ENCODE measurements around the gene TAS1R1.

Gene TAS1R1

GRCh38 chr1:6624710-6625583 is 69.8 kb downstream of the TAS1R1 start, which contains the start of gene THAP3:
TSS of gene THAP3 (plus strand) at chr1:6624868. CDS start at chr1:6625219, 351 bp downstream.
- DNase-seq (ENCODE audit: low spot score), result peak; percentile 97
- TF ChIP-seq CTCF (IDR thresholded peaks at IDR 0.05; ENCODE audit: extremely low read depth, missing control alignments), result no peak

DNA sequence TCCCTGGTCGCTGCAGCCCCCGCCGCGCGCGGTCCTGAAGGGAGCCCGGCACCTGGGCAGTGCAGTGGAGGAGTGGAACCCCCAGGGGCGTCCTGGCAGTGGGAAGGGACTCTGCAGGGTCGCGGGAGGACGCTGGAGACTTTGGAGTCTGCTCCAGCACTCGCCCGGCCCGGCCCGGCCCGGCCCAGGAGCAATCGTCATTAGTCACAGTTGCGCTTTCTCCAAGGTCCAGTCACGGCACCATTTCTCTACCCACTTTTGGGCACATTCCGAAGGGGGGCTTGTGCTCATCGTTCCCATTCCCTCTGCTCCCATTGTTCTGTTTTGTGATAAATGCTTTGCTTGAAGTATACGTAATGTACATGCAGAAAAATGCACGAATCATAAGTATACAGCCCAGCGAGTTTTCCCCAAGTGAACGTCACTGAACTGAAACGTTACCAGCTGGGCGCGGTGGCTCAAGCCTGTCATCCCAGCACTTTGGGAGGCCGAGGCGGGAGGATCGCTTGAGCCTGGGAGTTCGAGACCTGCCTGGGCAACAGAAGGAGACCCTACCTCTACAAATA is 70.6 kb downstream of the TAS1R1 start:
- TF ChIP-seq CTCF (IDR thresholded peaks at IDR 0.05; ENCODE audit: extremely low read depth, missing control alignments), result no peak
- peak; percentile 41 for DNase-seq (ENCODE audit: low spot score)

DNA sequence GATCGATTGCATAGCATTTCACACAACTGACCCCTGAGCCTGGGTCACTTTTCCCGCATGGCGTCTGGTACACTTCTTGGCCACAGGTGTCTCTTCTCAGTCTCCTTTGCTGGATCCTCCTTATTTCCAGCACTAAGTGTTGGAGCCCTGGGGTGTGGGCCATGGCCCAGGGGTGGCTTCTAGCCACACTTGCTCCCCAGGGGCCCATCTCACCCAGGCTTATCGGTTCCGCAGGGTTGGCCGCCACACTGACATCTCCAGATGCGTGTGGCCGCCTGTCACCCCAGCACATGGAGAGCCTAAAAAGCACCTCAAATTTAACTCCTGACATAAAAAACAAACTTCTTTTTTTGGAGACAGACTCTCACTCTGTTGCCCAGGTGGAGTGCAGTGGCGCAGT is 71.9 kb downstream of the TAS1R1 start:
- no peak for DNase-seq (ENCODE audit: low spot score)
- TF ChIP-seq CTCF (IDR thresholded peaks at IDR 0.05; ENCODE audit: extremely low read depth, missing control alignments), result no peak

- TF ChIP-seq CTCF (IDR thresholded peaks at IDR 0.05; ENCODE audit: extremely low read depth, missing control alignments), result no peak
- no peak for DNase-seq (ENCODE audit: low spot score)
Measured at GRCh38 chr1:6627841-6628545, 72.9 kb downstream of the TAS1R1 start.

DNA sequence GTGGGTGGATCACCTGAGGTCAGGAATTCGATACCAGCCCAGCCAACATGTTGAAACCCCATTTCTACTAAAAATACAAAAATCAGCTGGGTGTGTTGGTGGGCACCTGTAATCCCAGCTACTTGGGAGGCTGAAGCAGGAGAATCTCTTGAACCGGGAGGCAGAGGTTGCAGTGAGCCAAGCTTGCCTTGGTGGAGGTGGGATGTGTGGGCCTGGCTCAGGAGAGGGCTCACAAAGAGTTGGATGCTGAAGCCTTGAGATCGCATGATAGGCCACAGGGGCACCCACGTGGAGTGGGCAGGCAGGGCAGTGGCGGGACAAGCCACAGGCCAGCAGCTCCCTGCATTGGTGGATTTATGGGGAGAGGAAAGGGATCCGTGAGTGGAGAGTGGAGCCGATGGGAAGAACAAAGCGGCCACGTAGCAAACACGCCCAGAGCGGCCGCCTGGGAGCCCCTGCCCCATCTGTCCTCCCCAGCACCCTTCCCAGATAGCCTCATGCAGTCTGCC is 73.9 kb downstream of the TAS1R1 start:
- DNase-seq (ENCODE audit: low spot score), result no peak
- no peak for TF ChIP-seq CTCF (IDR thresholded peaks at IDR 0.05; ENCODE audit: extremely low read depth, missing control alignments)

Data from GM20000 (cell line).